Pancreas (tissue), 10 donors: ENCODE data around the gene PC. TPM values are rescaled to one million over a fixed set of nuclear protein-coding genes. Genes with fewer than 3 reads are reported as not detected.
A peak's percentile ranks its signal among the peaks of the same experiment; 100 is the strongest.

Experiments used
- ATAC-seq, 4 donors: fragments of 200-7000 bp; cut with Tn5 transposase; one replicate each; pipeline versions ENCODE4 v1.8.0 to v1.9.1; 2020; ENCODE audit warnings: mild to moderate bottlenecking in 4 of 4, moderate library complexity in 4 of 4
- DNase-seq, 6 donors: peaks; one replicate each; pipeline ENCODE4 v3.0.0-alpha.2; 2020
- FAIRE-seq: peaks from 2 replicates; lab custom pipeline; 2012; peaks lifted over from hg19 to GRCh38; lab: Jason Lieb, UNC
- H3K27ac ChIP-seq, 4 donors: fragments of 200-600 bp; sonication (generic); 1 replicate in 3 of 4; 2 replicates in 1 of 4; pipeline versions ENCODE4 v1.5.0 to v1.8.0; 2020
- H3K27me3 ChIP-seq, 4 donors: fragments of 200-600 bp; one replicate each; pipeline ENCODE4 v1.8.0; 2021
- H3K36me3 ChIP-seq, 3 donors: fragments of 200-600 bp; sonication (generic) in 1 of 3; one replicate each; pipeline versions ENCODE4 v1.5.0 to v1.8.0; 2020 to 2021
- H3K4me1 ChIP-seq, 3 donors: fragments of 200-600 bp; one replicate each; pipeline ENCODE4 v1.8.0; 2021
- H3K4me3 ChIP-seq, 4 donors: fragments of 200-600 bp; sonication (generic) in 2 of 4; one replicate each; pipeline versions ENCODE4 v1.5.0 to v1.8.0; 2020 to 2021
- H3K9me3 ChIP-seq, 4 donors: fragments of 200-600 bp; one replicate each; pipeline ENCODE4 v1.8.0; 2021
- WGBS, 2 donors: extraction: QIAGEN DNeasy Blood & Tissue Kit; methylation state at CpG; one replicate each; pipeline ENCODE4 v1.1.7; 2013; 5-methylcytosine and 5-hydroxymethylcytosine counted together
- intact Hi-C, 3 donors: fragments of 100-400 bp; cut with DNase I; formaldehyde crosslinking; loops; one replicate each; pipeline versions ENCODE4 v1.11.1 to v1.14.2; 2022
- polyA plus RNA-seq, 2 donors: library from polyadenylated mRNA; stranded (reverse); fragments of 200-250 nt; gene quantifications; one replicate each; pipeline ENCODE4 v1.2.3, GENCODE V29; 2013
- total RNA-seq, 6 donors: library from RNA; stranded (reverse); fragmentation: NEBNext Ultra II Directional in 4 of 6; extraction: Animal tissue kit (Norgen Biotek cat#: 25700) in 4 of 6; gene quantifications; one replicate each; pipeline versions ENCODE4 v1.2.1 to v1.2.4, GENCODE V29; 2021 to 2023
- TF ChIP-seq, protein P1 (sequence below), 4 donors: fragments of 200-600 bp; sonication (generic) in 3 of 4; IDR thresholded peaks; one replicate each; pipeline versions ENCODE4 v1.5.0 to v1.8.0; 2021; ENCODE audit warnings: antibody characterized with exemption in 4 of 4
- donor health status: healthy with polysubstance abuse.
- donor health status: DM: no; HTN: no; CAD: no; lungs with moderate emphysema.
- donor health status: DM: no; HTN: no; CAD: no.
- donor health status: control.
- donor health status: control.
- donor health status: Bipolar disorder and iron deficiency.
- donor health status: DM: yes; HTN: yes; CAD: no.
- donor health status: DM: no; HTN: no; CAD: no.
- donor health status: DM: no; HTN: no; CAD: no.
- donor health status: DM: yes; HTN: yes; CAD: no.

Gene PC
- total and polyA plus RNA-seq, 8 donors = 4.1 to 16.0 (median 10.4) TPM

DNA sequence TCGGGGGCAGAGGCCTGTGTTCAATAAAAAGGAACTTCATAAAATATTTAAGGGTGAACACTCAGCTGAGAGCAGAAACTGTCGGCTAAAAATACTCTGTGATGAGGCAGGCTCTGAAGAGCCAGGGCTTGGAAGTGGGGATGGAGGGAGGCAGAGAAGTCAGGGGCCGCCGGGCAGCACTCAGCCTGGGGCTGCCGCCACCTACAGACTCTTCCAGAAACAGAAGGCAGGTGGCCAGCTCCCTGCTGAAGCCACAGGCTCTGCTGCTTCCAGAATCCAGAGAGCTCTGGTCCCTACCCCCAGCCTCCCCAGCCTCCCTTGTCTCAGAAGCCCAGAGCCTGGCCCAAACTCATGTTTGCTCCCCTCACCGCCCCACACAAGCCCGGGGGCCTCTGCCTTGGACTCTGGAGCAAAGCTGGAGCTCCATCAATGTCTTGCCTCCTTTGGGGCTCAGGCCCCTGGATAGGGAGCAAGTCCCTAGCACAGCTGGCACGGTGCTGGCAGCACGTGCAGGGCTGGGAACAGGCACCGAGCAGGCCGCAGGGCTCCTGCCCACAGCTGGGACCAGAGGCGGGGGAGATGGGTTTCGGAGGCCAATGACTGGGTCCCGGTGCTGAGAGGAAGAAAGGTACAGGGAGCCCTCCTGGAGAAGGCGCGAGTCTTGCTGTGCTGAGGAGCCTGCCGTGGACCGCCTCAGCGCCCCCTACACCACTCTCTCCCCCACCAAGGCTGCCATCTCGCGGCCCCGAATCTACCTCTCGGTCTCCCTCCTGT lies 93.1 kb downstream of the PC start:
- H3K36me3 ChIP-seq = no peaks in the 10 kb centered on the region
- TF ChIP-seq, protein P1, sequence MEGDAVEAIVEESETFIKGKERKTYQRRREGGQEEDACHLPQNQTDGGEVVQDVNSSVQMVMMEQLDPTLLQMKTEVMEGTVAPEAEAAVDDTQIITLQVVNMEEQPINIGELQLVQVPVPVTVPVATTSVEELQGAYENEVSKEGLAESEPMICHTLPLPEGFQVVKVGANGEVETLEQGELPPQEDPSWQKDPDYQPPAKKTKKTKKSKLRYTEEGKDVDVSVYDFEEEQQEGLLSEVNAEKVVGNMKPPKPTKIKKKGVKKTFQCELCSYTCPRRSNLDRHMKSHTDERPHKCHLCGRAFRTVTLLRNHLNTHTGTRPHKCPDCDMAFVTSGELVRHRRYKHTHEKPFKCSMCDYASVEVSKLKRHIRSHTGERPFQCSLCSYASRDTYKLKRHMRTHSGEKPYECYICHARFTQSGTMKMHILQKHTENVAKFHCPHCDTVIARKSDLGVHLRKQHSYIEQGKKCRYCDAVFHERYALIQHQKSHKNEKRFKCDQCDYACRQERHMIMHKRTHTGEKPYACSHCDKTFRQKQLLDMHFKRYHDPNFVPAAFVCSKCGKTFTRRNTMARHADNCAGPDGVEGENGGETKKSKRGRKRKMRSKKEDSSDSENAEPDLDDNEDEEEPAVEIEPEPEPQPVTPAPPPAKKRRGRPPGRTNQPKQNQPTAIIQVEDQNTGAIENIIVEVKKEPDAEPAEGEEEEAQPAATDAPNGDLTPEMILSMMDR (IDR thresholded peaks at IDR 0.05) = no peak
- H3K4me3 ChIP-seq = no peak overlapping the region
- intact Hi-C loops = no loop called here
- H3K27ac ChIP-seq = no peak overlapping the region
- ATAC-seq (no peak), DNase-seq (peak in 2 of 6 donors; percentile 45 to 53), FAIRE-seq (no peak)
- H3K4me1 ChIP-seq = no peaks in the 10 kb centered on the region
- WGBS, 2 donors = 92 to 94% methylated on average over 20 to 23 of the region's 23 CpGs
- no peaks in the 10 kb centered on the region for H3K27me3 ChIP-seq
- no peaks in the 10 kb centered on the region for H3K9me3 ChIP-seq

DNA sequence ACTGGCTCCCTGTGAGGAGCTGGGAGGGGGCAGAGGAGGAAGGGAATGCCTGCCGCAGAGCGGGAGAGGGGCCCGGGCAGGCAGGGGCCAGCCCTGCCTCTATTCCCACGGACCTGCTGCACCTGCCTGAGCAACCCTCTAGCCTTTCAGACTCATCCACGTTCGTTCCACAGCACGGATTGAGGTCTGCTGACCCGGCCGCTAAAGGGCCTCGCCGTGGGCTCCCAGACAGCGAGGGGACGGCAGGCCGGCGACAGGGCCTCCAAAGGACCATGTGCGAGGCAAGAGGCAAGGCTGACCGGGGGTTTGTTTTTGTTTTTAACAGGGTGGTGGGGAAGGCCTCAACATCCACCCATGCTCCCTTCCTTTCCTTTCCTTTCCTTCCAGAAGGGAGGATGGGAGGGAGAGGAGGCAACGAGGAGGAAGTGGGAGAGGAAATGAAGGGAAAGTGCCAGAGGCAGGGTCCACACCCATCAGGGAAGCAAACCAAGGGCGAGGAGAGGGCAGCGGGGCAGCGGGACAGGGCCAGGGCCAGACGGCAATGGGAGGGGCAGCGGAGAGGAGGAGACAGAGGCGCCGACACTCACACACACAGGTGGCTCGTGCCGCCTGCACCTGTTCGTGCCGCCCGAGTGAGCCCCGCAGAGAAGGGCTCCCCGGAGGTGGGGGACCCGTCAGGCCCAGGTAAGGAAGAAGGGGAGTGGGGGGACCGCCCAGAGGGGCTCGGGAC lies 93.8 kb downstream of the PC start:
- intact Hi-C loops = no loop called here
- Histone ChIP-seq H3K9me3 (no peaks in the 10 kb centered on the region), H3K4me3 (no peak overlapping the region), H3K4me1 (no peaks in the 10 kb centered on the region), H3K27ac (no peak overlapping the region), H3K36me3 (no peaks in the 10 kb centered on the region), H3K27me3 (no peaks in the 10 kb centered on the region)
- DNase-seq = no peak
- ATAC-seq = no peak
- TF ChIP-seq, protein P1 (IDR thresholded peaks at IDR 0.05) = no peak
- no peak for FAIRE-seq
- WGBS, 2 donors = 85% methylated on average over 34 to 35 of the region's 35 CpGs

DNA sequence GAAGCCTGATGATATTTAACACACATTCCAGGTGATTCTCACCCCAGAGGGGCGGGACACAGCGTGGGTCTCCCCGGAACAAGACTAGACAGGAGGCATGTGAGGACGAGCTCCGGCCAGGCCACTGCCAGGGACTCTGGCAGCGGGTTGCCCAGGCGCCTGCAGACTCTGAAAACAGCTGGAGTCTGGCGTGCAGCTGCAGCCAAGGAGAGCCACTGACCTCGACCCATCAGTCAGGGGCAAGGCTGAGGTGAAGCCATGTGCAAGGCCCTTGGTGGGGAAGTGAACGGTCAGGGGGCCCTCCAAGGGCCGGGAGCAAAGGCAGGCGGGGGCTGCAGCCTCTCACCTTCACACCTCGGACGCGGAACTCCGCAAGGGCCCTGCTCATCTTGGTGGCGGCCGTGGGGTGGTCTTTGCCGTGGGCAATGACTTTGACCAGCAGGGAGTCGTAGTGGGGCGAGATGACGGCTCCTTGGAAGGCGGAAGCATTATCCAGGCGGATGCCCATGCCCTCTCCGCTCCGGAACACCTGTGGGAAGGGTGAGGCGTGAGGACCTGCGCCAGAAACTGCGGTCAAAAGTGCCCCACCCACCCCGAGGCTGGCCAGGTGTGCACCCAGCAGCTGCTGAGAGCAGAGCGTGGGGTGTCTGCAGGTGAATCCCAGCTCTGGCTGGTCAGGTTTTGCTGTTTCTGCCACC lies 94.6 kb downstream of the PC start:
- no peak for FAIRE-seq
- no peak for ATAC-seq
- Histone ChIP-seq H3K27me3 (no peaks in the 10 kb centered on the region), H3K9me3 (no peaks in the 10 kb centered on the region), H3K4me3 (no peak overlapping the region), H3K27ac (no peak overlapping the region), H3K4me1 (no peaks in the 10 kb centered on the region), H3K36me3 (no peaks in the 10 kb centered on the region)
- 88 to 92% methylated on average over 29 to 31 of the region's 31 CpGs for WGBS, 2 donors
- DNase-seq = no peak
- TF ChIP-seq, protein P1 (IDR thresholded peaks at IDR 0.05) = no peak
- intact Hi-C loops = no loop called here

DNA sequence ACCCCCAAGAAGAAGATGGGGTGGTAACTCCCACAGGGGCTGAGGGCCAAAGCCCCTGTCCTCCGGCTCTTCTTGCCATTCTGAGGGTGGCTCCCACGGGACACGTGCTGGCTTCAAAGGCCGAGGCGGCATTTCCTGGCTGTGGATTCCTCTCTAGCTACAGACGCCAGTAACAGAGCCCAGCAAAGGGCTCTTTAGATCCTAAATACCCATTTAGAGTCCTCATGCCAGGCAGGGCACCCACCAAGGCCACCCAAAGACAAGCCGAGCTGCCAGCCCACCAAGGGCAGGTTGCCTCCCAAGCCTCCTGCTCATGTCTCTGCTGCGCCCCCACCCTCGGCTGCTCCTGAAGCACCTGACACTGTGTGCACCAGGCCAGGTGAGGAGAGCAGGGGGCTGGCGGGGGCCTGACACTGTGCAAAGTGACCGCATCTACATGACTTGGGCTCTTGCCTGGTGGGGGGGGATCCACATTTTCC lies 95.6 kb downstream of the PC start:
- WGBS, 2 donors = 92% methylated on average over 10 to 11 of the region's 11 CpGs
- no peaks in the 10 kb centered on the region for H3K36me3 ChIP-seq
- FAIRE-seq = no peak

More for the DNA sequence above, 95.6 kb downstream of the PC start:
- H3K27me3 ChIP-seq = no peaks in the 10 kb centered on the region
- TF ChIP-seq, protein P1 (IDR thresholded peaks at IDR 0.05) = no peak
- H3K4me1 ChIP-seq = no peaks in the 10 kb centered on the region
- ATAC-seq = no peak
- H3K27ac ChIP-seq = no peak overlapping the region
- H3K4me3 ChIP-seq = no peak overlapping the region
- H3K9me3 ChIP-seq = no peaks in the 10 kb centered on the region
- intact Hi-C loops = no loop called here
- DNase-seq = peak in 1 of 6 donors; percentile 43
